ENCODE results near the gene ZNRF3.
A peak's percentile ranks its signal among the peaks of the same experiment; 100 is the strongest.

ZNRF3 gene

GRCh38 chr22:28923826-28924732, 40.7 kb downstream of the ZNRF3 start:
- H3K4me3 Mint-ChIP-seq: peak overlapping the region in 1 of 3 experiments; percentile 47
- peaks cover 77% of the 10 kb centered on the region for H3K4me1 Mint-ChIP-seq
- H3K27ac Mint-ChIP-seq: peak overlapping the region; percentile 68 to 94 (median 90)
- no peaks in the 10 kb centered on the region for H3K27me3 Mint-ChIP-seq (ENCODE audit: low read depth)
- no peaks in the 10 kb centered on the region for H3K36me3 Mint-ChIP-seq (ENCODE audit: low read depth)
- TF ChIP-seq CTCF (IDR thresholded peaks at IDR 0.05; ENCODE audit: unreplicated experiment in 3 of 3): no peak
- no peaks in the 10 kb centered on the region for H3K9me3 Mint-ChIP-seq

GRCh38 chr22:28925916-28926315, 42.5 kb downstream of the ZNRF3 start:
- H3K4me3 Mint-ChIP-seq: no peak overlapping the region
- H3K36me3 Mint-ChIP-seq (ENCODE audit: low read depth): no peaks in the 10 kb centered on the region
- no peaks in the 10 kb centered on the region for H3K9me3 Mint-ChIP-seq
- no peaks in the 10 kb centered on the region for H3K27me3 Mint-ChIP-seq (ENCODE audit: low read depth)
- TF ChIP-seq CTCF (IDR thresholded peaks at IDR 0.05; ENCODE audit: unreplicated experiment in 3 of 3): no peak
- peak overlapping the region; percentile 62 to 94 (median 82) for H3K27ac Mint-ChIP-seq
- H3K4me1 Mint-ChIP-seq: peaks cover 77% of the 10 kb centered on the region

- Mint-ChIP-seq H3K27me3 (ENCODE audit: low read depth) (no peaks in the 10 kb centered on the region), H3K27ac (peak overlapping the region; percentile 73 to 81 (median 79)), H3K4me3 (no peak overlapping the region), H3K4me1 (peaks cover 76% of the 10 kb centered on the region), H3K9me3 (no peaks in the 10 kb centered on the region), H3K36me3 (ENCODE audit: low read depth) (no peaks in the 10 kb centered on the region)
- no peak for TF ChIP-seq CTCF (IDR thresholded peaks at IDR 0.05; ENCODE audit: unreplicated experiment in 3 of 3)
Measured at GRCh38 chr22:28927630-28928029, 44.3 kb downstream of the ZNRF3 start.

GRCh38 chr22:28929197-28929596, 45.8 kb downstream of the ZNRF3 start:
- H3K27ac Mint-ChIP-seq: peak overlapping the region; percentile 45 to 77 (median 53)
- no peaks in the 10 kb centered on the region for H3K9me3 Mint-ChIP-seq
- peaks cover 76% of the 10 kb centered on the region for H3K4me1 Mint-ChIP-seq
- TF ChIP-seq CTCF (IDR thresholded peaks at IDR 0.05; ENCODE audit: unreplicated experiment in 3 of 3): no peak
- H3K27me3 Mint-ChIP-seq (ENCODE audit: low read depth): no peaks in the 10 kb centered on the region
- no peak overlapping the region for H3K4me3 Mint-ChIP-seq
- no peaks in the 10 kb centered on the region for H3K36me3 Mint-ChIP-seq (ENCODE audit: low read depth)

GRCh38 chr22:28930357-28931007, 47.1 kb downstream of the ZNRF3 start:
- TF ChIP-seq CTCF (IDR thresholded peaks at IDR 0.05; ENCODE audit: unreplicated experiment in 3 of 3): no peak
- Mint-ChIP-seq H3K27ac (peak overlapping the region; percentile 54 to 91 (median 83)), H3K4me3 (peak overlapping the region in 1 of 3 experiments; percentile 11), H3K9me3 (no peaks in the 10 kb centered on the region), H3K27me3 (ENCODE audit: low read depth) (no peaks in the 10 kb centered on the region), H3K4me1 (peaks cover 74% of the 10 kb centered on the region), H3K36me3 (ENCODE audit: low read depth) (no peaks in the 10 kb centered on the region)

Data from nephron (organoid).